ENCODE data around the gene ARHGEF2. TPM values are rescaled to one million over a fixed set of nuclear protein-coding genes. Genes with fewer than 3 reads are reported as not detected.
A peak's percentile ranks its signal among the peaks of the same experiment; 100 is the strongest.

Gene ARHGEF2
- total and polyA plus RNA-seq, 2 of the 13 experiments (the other 11 are each of a cell fraction or from before 2014, with no cell fraction given) = 16.1 to 32.1 TPM

DNA sequence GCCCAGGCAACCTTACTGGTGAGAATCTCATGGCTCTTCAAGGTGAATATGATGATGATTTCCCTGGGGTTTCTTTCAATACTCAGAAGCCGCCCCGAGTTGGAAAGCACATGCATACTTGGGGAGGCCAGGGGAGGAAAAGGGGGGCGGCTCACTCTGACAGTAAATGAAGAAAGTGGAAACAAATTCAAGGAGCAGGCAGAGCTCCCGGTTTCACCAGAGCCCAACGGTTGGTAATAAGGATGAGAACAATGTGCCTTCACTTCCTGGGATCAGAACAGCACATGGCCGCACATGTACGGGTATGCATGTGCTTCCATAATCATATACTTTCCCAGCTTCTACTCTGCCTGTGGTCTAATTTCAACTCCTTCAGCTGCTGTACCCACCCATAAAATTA, 3.8 kb upstream of the ARHGEF2 start:
- in situ Hi-C loops (cut with HindIII; ENCODE audit: extremely low pct_ligation_motif_present, low pct_unique_long_range_greater_than_20kb) (loop anchor here (10.0 kb wide), 1 partner anchor 47 kb away; the partner anchor contains the start of gene KHDC4), intact Hi-C loops (cut with micrococcal nuclease; ENCODE audit: unreplicated experiment) (no loop called here)
- no peak for FAIRE-seq
- ChIA-PET POLR2A (interaction anchor here (2.3 to 13.5 kb wide), 4 partner anchors 10 to 48 kb away, joined by 15 to 390 read pairs (median 32); partner anchors contain the start of genes KHDC4 and RXFP4), CTCF (ENCODE audit: low intra/inter-chr PET ratio, low total read pairs) (no interaction called here)
- no peak for DNase-seq (ENCODE audit: low spot score)
- Histone ChIP-seq H3K4me1 (ENCODE audit: insufficient read depth, low read length) (peaks cover 66% of the 10 kb centered on the region), H3K9me3 (ENCODE audit: low read length) (no peaks in the 10 kb centered on the region), H4K20me1 (ENCODE audit: insufficient read depth, low read length) (no peaks in the 10 kb centered on the region), H2AFZ (ENCODE audit: low read length) (no peak overlapping the region), H3K27me3 (ENCODE audit: control insufficient read depth in 1 of 2, insufficient read depth in 2 of 2, low read length in 2 of 2) (no peaks in the 10 kb centered on the region; a peak in 1 of 5 replicates), H3K79me2 (ENCODE audit: insufficient read depth, low read length) (peaks cover 9% of the 10 kb centered on the region), H3K4me2 (ENCODE audit: low read depth, low read length) (peak overlapping the region; percentile 68), H3K36me3 (replicated peaks in 1 of 2; ENCODE audit: control insufficient read depth in 1 of 2, insufficient read depth in 2 of 2, low read length in 2 of 2) (no peaks in the 10 kb centered on the region), H3K9ac (ENCODE audit: insufficient read depth, low read depth, low read length) (no peak overlapping the region), H3K4me3 (replicated peaks in 1 of 3; ENCODE audit: insufficient read depth in 1 of 3, low read depth in 2 of 3, low read length in 3 of 3) (no peak overlapping the region), H3K27ac (ENCODE audit: extremely low read length, insufficient read depth, low read length) (no peak overlapping the region)
- ATAC-seq = no peak
- WGBS (ENCODE audit: low lambda C conversion rate) = 87% methylated on average over 7 of the region's 7 CpGs
- BruUV-seq (replicated peaks) = no TSS peak
- TF ChIP-seq ZNF780A (CRISPR knock-in tag; IDR thresholded peaks at IDR 0.05) (no peak), RFXANK (CRISPR knock-in tag; IDR thresholded peaks at IDR 0.05) (no peak)
- TF ChIP-seq, protein P1, sequence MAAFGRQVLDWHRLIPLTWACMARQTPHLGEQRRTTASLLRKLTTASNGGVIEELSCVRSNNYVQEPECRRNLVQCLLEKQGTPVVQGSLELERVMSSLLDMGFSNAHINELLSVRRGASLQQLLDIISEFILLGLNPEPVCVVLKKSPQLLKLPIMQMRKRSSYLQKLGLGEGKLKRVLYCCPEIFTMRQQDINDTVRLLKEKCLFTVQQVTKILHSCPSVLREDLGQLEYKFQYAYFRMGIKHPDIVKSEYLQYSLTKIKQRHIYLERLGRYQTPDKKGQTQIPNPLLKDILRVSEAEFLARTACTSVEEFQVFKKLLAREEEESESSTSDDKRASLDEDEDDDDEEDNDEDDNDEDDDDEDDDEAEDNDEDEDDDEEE (CRISPR knock-in tag; IDR thresholded peaks at IDR 0.05) = no peak
- TF ChIP-seq, protein P2, sequence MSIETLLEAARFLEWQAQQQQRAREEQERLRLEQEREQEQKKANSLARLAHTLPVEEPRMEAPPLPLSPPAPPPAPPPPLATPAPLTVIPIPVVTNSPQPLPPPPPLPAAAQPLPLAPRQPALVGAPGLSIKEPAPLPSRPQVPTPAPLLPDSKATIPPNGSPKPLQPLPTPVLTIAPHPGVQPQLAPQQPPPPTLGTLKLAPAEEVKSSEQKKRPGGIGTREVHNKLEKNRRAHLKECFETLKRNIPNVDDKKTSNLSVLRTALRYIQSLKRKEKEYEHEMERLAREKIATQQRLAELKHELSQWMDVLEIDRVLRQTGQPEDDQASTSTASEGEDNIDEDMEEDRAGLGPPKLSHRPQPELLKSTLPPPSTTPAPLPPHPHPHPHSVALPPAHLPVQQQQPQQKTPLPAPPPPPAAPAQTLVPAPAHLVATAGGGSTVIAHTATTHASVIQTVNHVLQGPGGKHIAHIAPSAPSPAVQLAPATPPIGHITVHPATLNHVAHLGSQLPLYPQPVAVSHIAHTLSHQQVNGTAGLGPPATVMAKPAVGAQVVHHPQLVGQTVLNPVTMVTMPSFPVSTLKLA (IDR thresholded peaks at IDR 0.05) = peak; percentile 34; the same call in 1 of the 2 replicates

Measured in HepG2 (cell line).